ENCODE data around the gene NAV2.
"Not testable (repeated sequence)": the region's sequence is repeated elsewhere in the genome, so short reads cannot be mapped to it uniquely, and the experiment has no call there.

The NAV2 gene

DNA sequence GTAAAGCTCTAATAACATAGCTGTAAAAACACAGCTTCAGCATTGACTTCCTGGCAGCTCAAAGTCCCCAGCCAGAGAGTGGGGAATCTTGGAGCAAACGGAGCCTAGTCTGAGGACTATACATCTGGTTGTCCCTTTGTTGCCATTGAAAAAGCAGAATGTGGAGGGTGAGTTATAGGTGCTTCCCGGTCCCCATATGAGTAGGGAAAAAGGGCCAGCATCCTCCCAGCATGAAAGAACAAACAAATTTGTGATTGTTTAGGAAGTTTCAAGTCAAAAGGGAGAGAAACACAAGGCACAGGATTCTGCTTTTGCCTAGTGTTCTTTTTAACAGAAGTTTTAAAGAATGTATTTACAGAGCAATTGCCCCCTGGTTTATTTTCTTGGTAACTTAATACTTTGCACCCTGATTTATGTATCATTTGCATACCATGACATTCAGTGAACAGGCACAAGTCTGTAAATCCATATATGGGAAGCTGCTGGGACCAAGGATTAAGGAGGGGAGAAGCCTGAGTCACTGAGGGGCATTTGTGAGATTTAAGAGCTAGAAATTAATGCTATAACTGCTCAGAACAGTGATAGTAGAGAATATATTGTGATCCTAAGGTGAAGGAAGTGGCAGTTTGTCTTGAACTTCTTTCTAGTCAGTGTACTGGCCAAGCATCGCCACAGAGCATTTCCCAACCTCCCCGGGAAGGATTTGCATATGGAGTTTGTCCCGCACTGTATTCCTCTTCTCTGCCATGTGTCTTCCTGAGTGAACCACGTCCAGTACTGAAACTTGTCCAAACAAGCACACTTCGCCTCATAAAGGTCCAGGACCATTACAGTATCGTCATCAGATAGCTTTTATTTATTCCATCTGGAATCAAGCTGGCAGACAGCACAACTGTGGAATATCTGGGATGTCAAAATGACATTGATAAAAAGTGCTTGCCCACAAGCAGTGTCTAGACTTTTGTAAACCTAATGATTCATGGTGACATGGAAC lies 344.6 kb downstream of the NAV2 start:
- DNase-seq (ENCODE audit: low read depth), result no peak

- DNase-seq (ENCODE audit: low read depth), result no peak
These were observed 346.3 kb downstream of the NAV2 start for GRCh38 chr11:20058749-20059458.

GRCh38 chr11:20059587-20060021 lies 347.0 kb downstream of the NAV2 start:
- DNase-seq (ENCODE audit: low read depth), result no peak

- DNase-seq (ENCODE audit: low read depth), result no peak
These were observed 347.5 kb downstream of the NAV2 start for GRCh38 chr11:20060181-20060580.

DNA sequence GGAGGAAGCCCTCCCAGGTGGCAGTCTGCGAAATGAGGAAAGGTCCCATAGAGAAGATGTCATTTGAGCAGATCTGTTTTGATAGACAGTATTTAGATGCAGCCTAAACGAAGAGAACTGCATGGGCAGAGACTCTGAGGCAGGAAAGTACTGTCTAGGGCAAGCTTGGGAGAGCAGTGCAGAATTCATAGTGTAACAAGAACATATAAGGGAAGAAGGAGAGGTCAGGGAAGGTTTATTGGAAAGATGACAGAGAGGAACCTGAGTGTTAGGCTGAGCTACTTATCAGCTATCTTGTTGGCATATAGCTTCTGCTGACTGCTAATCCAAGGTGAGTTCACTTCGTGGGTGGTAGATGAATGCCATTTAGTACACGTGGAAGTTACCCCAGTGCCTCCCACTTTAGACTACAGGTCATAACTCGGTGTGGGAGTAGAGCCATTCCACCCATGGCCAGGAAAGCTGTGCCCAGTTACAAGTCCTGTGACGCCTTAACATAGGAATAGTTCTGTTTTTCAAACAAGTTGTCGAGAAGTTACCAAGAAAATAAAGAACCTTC lies 348.1 kb downstream of the NAV2 start:
- DNase-seq (ENCODE audit: low read depth), result no peak

- no peak for DNase-seq (ENCODE audit: low read depth)
These were observed 349.1 kb downstream of the NAV2 start for GRCh38 chr11:20061776-20062175.

DNA sequence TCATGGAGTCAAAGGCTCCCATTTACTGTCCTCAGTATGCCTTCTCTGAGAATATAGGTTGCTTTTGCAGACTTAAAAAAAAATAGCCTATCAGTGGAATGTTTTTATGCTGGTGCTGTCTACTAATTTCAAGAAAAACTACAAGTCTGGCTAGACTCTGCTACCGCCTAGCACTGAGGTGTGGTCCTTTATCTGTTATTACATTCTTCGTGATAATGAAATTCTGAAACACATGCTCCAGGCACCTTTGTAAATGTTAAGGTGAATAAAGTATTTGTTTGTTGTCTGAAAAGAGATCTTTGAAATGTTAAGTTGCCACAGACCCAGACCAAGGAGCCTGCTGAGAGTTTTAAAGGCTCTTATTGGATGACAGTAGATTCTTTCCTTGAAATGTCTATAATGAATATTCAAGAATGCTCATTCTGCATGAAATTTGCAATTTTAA lies 352.3 kb downstream of the NAV2 start:
- DNase-seq (ENCODE audit: low read depth), result no peak

DNA sequence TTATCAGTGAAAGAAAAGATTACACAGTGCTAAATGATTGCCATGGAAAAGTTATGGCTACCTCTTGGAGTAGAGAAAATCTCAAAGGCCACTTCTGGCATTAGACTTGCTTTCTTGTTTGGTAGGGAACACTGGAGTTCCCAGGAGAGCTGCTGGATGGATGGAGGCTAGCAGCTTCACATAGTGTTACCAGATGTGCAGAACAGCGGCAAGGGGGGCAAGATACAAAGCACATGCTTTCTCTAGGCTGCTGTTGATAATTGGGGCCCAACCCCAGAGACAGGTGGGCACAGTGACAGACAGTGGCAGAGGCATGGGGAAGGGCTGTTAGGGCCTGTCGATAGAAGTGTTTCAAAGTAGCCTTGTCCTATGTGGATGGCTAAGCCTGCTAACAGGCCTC lies 352.8 kb downstream of the NAV2 start:
- no peak for DNase-seq (ENCODE audit: low read depth)

DNA sequence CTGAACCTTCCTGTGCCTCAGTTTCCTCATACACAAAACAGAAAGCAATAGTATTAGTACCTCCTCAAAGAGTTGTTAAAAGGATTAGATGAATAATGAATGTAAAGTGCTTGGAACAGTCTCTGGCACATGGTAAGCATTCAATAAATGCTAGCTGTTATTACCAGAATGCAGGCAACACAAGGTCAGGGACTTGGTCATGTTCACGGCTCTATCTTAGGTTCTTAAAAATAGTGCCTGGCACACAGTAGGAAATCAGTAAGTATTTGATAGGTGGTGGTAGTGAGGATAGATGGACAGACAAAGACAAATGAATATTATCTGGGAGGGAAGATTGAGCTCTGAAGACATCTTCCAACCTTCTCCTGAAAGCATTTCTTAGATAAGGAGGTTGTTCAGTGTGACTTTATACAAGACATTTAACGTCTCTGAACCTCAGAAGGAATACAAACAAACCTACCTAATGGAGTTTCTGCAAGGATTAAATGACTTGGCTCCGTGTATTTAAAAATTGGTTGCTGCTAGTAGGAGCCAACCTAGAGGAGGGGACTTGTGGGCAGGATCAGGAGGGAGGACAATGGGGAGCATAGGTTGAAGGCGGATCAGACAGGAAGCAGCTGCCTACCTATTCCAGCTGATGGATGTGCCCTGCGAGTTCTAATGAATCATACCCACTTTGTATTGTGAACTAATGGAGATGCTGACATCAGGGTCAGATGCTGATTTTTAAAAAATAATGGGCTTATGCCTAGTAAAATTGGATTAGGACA lies 353.6 kb downstream of the NAV2 start:
- DNase-seq (ENCODE audit: low read depth), result no peak

GRCh38 chr11:20066783-20067156 lies 354.1 kb downstream of the NAV2 start:
- DNase-seq (ENCODE audit: low read depth), result no peak

DNA sequence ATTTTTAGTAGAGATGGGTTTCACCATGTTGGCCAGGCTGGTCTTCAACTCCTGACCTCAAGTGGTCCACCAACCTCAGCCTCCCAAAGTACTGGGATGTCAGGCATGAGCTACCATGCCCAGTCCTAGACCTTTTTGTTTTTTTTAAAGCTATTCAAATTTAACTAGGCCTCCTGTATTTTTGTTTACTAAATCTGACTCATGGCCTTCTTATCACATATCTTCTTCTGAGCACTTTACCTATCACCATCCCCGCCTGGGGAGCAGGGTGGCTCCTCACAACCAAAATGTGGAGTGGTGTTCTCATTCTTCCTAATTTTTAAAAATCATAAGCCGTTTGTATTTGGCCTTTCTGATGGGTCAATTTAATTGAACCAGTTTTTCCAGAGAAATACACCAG lies 355.0 kb downstream of the NAV2 start:
- no peak for DNase-seq (ENCODE audit: low read depth)

DNA sequence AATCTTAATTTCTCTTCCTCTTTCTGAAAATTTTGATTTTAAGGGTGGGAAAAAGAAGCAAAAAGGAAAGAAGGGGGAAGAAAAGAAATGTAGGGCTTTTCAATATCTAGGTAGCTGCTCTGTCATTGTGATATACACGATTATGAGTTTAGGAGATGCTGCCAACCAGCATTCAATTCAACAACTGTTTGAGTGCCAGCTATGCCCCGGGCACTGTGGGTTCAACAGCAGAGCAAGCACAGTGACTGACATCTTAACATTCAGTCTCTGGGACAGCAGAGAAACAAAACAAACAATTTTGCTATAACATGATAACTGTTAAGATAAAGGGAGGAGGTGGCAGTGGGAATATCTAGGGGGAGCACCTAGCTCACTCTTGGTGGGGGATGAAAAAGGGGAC lies 356.1 kb downstream of the NAV2 start:
- DNase-seq (ENCODE audit: low read depth), result no peak

- DNase-seq (ENCODE audit: low read depth), result no peak
These were observed 357.8 kb downstream of the NAV2 start for GRCh38 chr11:20070459-20070858.

DNA sequence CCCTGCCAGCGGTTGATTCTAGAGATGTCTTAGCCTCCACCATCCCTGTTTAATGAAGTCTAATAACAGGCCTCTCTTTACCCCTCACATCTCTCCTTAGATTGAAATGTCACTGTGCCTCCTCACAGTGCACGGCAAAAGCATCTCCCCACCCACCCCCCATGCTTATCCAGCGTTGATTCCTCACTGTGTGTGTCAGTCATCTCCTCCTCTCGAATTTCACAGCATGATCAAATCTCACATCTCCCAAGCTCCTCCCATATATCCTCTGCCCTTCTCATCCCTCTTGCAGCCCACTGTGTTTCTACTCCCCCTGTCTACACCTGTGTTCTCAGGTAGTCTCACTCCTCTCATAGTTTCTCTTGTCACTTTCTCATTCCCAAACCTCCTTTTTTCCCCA lies 363.0 kb downstream of the NAV2 start:
- no peak for DNase-seq (ENCODE audit: low read depth)

- no peak for DNase-seq (ENCODE audit: low read depth)
These were observed 366.2 kb downstream of the NAV2 start for GRCh38 chr11:20078846-20079245.

DNA sequence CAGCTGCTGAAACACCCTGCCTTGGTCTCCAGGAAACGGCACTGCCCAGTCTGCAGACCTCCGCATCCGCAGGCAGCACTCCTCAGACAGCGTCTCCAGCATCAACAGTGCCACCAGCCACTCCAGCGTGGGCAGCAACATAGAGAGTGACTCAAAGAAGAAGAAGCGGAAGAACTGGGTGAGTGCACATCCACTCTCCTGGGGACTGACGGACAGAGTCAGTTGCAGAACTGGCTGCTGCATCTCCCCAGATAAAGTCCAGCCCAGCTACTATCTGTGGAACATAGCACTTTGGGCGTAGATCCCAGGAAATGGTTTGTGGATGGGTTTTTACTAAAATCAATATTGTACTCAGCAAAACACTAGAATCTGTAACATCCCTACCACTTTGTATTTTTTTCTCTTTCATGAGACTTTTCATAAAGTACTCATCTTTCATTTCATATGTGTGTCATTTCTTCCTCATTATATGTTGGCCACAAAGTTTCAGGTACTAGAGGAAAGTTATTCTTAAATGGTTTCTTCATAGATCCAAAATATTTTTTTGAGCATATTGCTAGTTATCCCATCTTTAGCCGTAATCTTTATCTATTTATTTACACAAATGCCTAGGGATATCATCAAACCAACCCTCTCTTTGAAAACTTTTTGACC lies 367.5 kb downstream of the NAV2 start:
- no peak for DNase-seq (ENCODE audit: low read depth)

GRCh38 chr11:20081336-20081735 lies 368.7 kb downstream of the NAV2 start:
- DNase-seq (ENCODE audit: low read depth), result no peak

GRCh38 chr11:20083877-20084276 lies 371.2 kb downstream of the NAV2 start:
- DNase-seq (ENCODE audit: low read depth), result not testable (repeated sequence)

DNA sequence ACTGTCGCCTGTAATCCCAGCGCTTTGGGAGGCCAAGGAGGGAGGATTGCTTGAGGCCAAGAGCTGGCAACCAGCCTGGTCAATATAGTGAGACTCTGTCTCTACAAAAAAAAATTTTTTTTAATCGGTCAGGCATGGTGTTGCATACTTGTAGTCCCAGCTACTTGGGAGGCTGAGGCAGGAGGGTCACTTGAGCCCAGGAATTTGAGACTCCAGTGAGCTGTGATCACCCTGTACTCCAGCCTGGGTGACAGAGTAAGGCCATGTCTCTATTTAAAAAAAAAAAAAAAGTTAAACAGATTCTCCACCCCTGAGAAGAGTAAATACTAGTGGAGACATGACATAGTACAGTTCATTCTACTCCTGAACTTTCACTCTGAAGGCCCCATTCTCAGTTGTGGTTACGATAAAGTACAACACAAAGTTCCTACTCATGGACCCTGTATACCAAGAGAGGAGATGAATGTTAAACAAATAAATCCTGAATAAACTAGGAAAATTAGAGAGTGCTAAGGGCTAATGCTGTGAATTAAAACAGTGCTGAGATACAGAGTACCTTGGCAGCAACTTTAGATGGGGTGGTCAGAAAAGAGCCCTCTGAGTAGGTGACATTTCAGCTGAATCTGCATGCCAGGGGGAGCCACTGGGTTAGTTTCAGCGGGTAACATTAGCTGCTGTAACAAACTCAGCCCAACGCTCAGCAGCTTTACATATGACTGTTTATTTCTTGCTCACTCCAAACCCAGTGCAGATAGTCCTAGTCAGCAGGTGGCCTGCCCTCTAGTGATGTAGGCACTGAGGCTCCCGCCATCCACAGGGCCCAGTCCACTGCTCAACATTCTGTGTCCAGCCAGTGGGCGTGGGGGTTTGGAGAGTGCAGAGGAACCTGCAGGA lies 372.5 kb downstream of the NAV2 start:
- no peak for DNase-seq (ENCODE audit: low read depth)

DNA sequence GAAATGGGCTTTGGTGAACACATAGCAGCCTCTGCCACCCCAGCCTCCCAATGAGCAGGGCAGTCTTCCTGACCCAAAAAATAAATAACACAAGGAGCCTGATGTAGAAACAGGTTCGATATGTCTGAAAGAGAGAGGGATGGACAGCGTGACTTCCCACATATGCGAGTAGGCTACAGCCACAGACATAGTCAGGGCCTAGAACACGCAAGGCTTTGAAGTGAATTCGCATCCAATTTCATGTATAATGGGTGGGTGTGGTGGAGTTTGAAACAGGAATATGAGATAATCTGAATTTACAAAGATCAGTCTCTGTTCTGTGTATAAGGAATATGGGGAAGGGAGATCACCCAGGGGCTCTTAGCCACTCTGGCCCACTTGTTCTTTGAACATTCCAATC lies 373.3 kb downstream of the NAV2 start:
- no peak for DNase-seq (ENCODE audit: low read depth)

DNA sequence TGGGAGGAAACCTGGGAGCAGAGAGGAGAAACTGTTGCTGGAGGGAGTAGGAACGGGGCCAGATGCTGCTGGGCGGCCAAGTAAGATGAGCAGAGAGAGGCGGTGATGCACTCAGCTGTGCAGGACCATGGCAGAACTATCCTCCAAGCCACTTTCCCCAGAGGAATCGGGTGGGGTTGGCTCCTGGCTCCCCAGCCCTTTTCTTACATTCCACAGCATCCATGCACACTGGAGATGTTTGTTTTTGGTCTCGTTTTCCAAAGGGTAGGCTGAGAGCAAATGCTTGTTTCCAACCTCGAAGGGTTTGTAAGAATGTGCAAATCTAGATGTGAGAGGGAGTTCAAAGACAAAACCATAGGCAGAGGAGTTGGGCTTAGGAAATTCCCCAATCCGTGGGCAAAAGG lies 374.5 kb downstream of the NAV2 start:
- DNase-seq (ENCODE audit: low read depth), result no peak

Measured in HS-5 (cell line).